GM10248 (cell line): ENCODE measurements around the gene EIF5AL1.

ENCODE experiments used
- CTCF ChIA-PET: fragments of 300-600 bp; sonication (Branson Sonifier 250); formaldehyde crosslinking; extraction: SDS; loops from one replicate; lab custom pipeline; 2021; ENCODE audit warnings: antibody characterized with exemption; lab: Yijun Ruan, JAX
- POLR2A ChIA-PET: fragments of 350-650 bp; sonication (Branson Sonifier 250); formaldehyde crosslinking; extraction: SDS; loops from one replicate; lab custom pipeline; 2020; ENCODE audit warnings: antibody characterized with exemption; lab: Yijun Ruan, JAX
- DNase-seq: peaks from one replicate; pipeline ENCODE4 v3.0.0; 2012; ENCODE audit errors: extremely low spot score
- TF ChIP-seq, protein P1 (sequence below): IDR thresholded peaks from 2 replicates; pipeline ENCODE4 v1.5.1; 2012; ENCODE audit warnings: mild to moderate bottlenecking, low read depth; ENCODE audit errors: extremely low read depth, missing control alignments, control extremely low read depth

Gene EIF5AL1

DNA sequence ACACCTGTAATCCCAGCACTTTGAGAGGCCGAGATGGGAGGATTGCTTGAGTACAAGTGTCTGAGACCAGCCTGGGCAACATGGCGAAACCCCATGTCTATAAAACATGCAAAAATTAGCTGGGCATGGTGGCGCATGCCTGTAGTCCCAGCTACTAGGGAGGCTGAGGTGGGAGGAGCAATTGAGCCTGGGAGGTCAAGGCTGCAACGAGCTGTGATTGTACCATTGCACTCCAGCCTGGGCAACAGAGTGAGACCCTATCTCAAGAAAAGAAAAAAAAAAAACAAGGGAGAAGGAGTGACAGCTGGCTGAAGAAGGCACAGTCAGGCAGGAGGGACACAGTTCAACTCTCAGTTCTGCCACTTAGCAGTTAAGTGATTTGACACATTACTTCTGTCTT, 40.6 kb upstream of the EIF5AL1 start:
- CTCF ChIA-PET: interaction anchor here (1.3 to 6.8 kb wide), 5 partner anchors 16 to 98 kb away, joined by 3 to 64 read pairs (median 6); no protein-coding TSS in a partner anchor
- POLR2A ChIA-PET: no interaction called here

DNA sequence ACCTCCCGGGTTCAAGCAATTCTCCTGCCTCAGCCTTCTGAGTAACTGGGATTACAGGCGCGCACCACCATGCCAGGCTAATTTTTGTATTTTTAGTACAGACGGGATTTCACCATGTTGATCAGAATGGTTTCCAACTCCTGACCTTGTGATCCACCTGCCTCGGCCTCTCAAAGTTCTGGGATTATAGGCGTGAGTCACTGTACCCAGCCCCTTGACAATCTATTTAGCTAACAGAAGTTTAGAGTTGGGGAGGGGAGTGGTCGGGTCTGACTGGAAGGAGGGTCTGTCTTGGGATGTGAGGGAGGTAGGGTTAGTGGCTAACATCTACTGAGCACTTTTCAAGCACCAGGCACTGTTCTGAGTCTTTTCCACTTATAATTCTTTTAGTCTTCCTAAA, 39.9 kb upstream of the EIF5AL1 start:
- CTCF ChIA-PET: interaction anchor here (1.3 to 6.8 kb wide), 3 partner anchors 72 to 98 kb away, joined by 3 to 64 read pairs (median 7); no protein-coding TSS in a partner anchor
- TF ChIP-seq, protein P1, sequence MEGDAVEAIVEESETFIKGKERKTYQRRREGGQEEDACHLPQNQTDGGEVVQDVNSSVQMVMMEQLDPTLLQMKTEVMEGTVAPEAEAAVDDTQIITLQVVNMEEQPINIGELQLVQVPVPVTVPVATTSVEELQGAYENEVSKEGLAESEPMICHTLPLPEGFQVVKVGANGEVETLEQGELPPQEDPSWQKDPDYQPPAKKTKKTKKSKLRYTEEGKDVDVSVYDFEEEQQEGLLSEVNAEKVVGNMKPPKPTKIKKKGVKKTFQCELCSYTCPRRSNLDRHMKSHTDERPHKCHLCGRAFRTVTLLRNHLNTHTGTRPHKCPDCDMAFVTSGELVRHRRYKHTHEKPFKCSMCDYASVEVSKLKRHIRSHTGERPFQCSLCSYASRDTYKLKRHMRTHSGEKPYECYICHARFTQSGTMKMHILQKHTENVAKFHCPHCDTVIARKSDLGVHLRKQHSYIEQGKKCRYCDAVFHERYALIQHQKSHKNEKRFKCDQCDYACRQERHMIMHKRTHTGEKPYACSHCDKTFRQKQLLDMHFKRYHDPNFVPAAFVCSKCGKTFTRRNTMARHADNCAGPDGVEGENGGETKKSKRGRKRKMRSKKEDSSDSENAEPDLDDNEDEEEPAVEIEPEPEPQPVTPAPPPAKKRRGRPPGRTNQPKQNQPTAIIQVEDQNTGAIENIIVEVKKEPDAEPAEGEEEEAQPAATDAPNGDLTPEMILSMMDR: no peak
- POLR2A ChIA-PET: interaction anchor here (0.6 kb wide), 1 partner anchor 271 kb away, joined by 4 read pairs; no protein-coding TSS in a partner anchor
- no peak for DNase-seq

More for the DNA sequence above, 40.6 kb upstream of the EIF5AL1 start:
- no peak for DNase-seq
- TF ChIP-seq, protein P1: no peak

DNA sequence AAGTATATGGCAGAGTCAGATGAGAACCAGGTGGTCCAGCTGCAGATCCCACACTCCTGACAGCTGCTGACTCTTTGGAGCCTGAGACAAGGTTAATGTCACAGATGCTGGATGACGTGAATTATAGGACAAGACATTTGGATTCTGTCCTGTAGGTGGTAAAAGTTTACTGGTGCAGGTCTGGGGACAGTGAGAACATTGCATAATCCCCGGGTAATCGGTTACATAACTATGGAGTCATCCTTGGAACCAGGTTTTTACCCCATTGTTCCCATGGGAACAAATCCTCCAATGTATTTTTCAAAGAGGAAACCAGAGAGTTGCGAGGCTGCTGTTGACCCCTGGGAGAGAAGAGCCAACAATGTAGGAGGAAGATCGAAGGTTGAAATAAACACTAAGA, 39.4 kb upstream of the EIF5AL1 start:
- POLR2A ChIA-PET: interaction anchor here (0.6 kb wide), 1 partner anchor 271 kb away, joined by 4 read pairs; no protein-coding TSS in a partner anchor
- CTCF ChIA-PET: no interaction called here

DNA sequence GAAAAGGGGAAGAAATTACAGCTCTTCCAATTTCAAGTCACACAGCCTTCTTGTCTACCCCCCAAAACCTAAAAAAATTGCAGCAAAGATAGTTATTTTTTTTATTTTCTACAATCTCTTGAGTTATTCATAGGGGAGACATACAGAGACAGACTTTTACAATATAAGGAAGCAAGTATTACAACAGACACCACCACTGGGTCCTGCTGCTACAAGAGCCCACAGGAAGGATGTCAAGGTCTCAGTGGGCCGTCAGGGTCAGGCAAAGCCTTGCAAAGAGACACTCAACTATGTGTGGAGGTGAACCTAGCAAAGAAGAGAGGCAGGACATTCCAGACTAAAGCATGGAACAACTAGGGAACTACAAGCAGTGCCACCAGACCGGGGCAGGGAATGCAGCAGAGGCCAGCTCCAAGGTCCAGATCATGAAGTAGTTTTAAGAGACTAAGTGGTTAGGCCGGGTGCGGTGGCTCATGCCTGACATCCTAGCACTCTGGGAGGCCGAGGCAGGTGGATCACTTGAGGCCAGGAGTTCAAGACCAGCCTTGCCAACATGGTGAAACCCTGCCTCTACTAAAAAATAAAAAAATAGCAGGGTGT, 38.7 kb upstream of the EIF5AL1 start:
- no peak for DNase-seq
- TF ChIP-seq, protein P1: no peak
- ChIA-PET CTCF (interaction anchor here (1.2 to 1.3 kb wide), 2 partner anchors 11 to 15 kb away, joined by 3 to 8 read pairs; no protein-coding TSS in a partner anchor), POLR2A (no interaction called here)

More for the DNA sequence above, 39.4 kb upstream of the EIF5AL1 start:
- TF ChIP-seq, protein P1: no peak
- DNase-seq: no peak

DNA sequence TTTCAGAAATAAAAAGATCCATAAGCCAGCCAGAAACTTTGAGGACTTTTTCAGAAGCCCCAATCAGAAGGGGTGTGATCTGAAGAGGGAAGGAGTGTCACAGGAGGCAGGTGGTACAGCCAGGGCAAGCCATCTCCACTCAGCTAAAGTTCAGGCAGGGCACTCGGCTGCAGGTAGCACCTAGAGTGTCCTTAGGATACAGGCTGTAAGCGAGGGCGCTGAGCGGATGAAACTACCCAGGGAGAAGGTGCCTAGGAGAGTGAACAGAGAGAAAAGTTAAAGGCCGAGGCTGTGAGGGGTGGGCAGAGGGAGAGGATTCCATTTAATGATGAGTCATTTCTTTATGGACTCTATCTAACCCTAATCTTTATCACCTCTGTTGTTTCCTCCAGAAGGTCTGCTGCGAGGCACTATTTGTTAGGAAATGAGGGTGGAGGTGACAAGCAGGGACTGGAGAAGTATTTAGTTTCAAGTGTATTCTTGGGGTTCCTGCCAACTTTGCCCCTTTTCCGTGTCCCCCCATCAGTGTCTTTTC, 37.1 kb upstream of the EIF5AL1 start:
- CTCF ChIA-PET: interaction anchor here (1.1 to 3.1 kb wide), 4 partner anchors 7 to 101 kb away, joined by 5 to 25 read pairs (median 10); no protein-coding TSS in a partner anchor
- TF ChIP-seq, protein P1: no peak
- POLR2A ChIA-PET: no interaction called here
- no peak for DNase-seq

DNA sequence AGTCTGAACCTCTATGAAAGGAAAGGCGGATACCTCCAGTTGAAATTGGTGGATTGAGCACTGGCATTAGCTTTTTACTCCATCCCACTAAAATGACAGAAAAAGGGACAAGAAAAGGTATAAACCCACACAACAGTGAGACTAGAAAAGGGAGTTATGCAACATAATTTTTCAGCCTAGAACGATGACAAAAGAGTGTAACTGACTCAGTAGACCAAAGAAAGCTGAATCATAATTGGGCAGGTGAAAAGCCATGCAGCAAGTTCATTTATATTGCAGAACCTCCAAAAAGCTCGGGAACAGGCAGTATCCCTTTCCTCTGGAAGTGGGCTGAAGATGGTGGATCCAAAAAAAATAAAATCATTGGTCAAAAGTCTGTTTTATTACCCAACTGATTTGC, 36.5 kb upstream of the EIF5AL1 start:
- TF ChIP-seq, protein P1: no peak
- DNase-seq: no peak
- ChIA-PET CTCF (interaction anchor here (0.8 to 3.1 kb wide), 5 partner anchors 8 to 101 kb away, joined by 3 to 25 read pairs (median 5); no protein-coding TSS in a partner anchor), POLR2A (no interaction called here)
